GM19328 (cell line): Measurements from ENCODE around the gene FAXDC2.
"Not testable (repeated sequence)": the region's sequence is repeated elsewhere in the genome, so short reads cannot be mapped to it uniquely, and the experiment has no call there.

Experiments used
- ATAC-seq: cut with Tn5 transposase; IDR thresholded peaks from one replicate; pipeline ENCODE4 v1.9.1; 2021; ENCODE audit warnings: mild to moderate bottlenecking, moderate library complexity; ENCODE audit not compliant: unreplicated experiment

FAXDC2 gene

GRCh38 chr5:154862766-154863165 lies 12.4 kb upstream of the FAXDC2 start:
- ATAC-seq, result no peak

GRCh38 chr5:154861946-154862345 lies 11.5 kb upstream of the FAXDC2 start:
- ATAC-seq, result no peak

- ATAC-seq, result no peak
Observed at GRCh38 chr5:154860765-154861164, 10.4 kb upstream of the FAXDC2 start.

- no peak for ATAC-seq
Observed at GRCh38 chr5:154860123-154860522, 9.7 kb upstream of the FAXDC2 start.

- ATAC-seq, result no peak
Observed at GRCh38 chr5:154858972-154859871, 8.8 kb upstream of the FAXDC2 start.

GRCh38 chr5:154858297-154858971 lies 8.0 kb upstream of the FAXDC2 start, which contains the start of gene CNOT8:
TSS of gene CNOT8 (plus strand) at chr5:154858627. CDS start at chr5:154863279, 4,652 bp downstream.
- peak; percentile 74 for ATAC-seq

- ATAC-seq, result peak; percentile 57
Observed at GRCh38 chr5:154857530-154858296, 7.3 kb upstream of the FAXDC2 start.

GRCh38 chr5:154851351-154851750 lies 948 bp upstream of the FAXDC2 start:
- ATAC-seq, result no peak

GRCh38 chr5:154849791-154850201 lies 607 bp downstream of the FAXDC2 start:
- ATAC-seq, result no peak

- ATAC-seq, result no peak
Observed at GRCh38 chr5:154849264-154849785, 1.1 kb downstream of the FAXDC2 start.

GRCh38 chr5:154844809-154845208 lies 5.6 kb downstream of the FAXDC2 start:
- no peak for ATAC-seq

GRCh38 chr5:154842689-154843530 lies 7.5 kb downstream of the FAXDC2 start:
- ATAC-seq, result no peak

- ATAC-seq, result no peak
Observed at GRCh38 chr5:154841273-154841661, 9.1 kb downstream of the FAXDC2 start.

- ATAC-seq, result no peak
Observed at GRCh38 chr5:154840435-154841272, 9.7 kb downstream of the FAXDC2 start.

- ATAC-seq, result no peak
Observed at GRCh38 chr5:154837009-154837901, 13.1 kb downstream of the FAXDC2 start.

- ATAC-seq, result no peak
Observed at GRCh38 chr5:154836225-154836624, 14.2 kb downstream of the FAXDC2 start.

GRCh38 chr5:154835701-154836052 lies 14.7 kb downstream of the FAXDC2 start:
- ATAC-seq, result not testable (repeated sequence)

GRCh38 chr5:154834053-154834452 lies 16.4 kb downstream of the FAXDC2 start:
- no peak for ATAC-seq
